SIG-M5 (cell line): ENCODE results near the gene PEMT.

Experiments used
- DNase-seq: peaks from one replicate; lab custom pipeline; 2025; lab: John Stamatoyannopoulos, UW

Gene PEMT

GRCh38 chr17:17514993-17515933 lies 76.2 kb downstream of the PEMT start:
- DNase-seq: no peak

- DNase-seq: no peak
Measured at GRCh38 chr17:17514361-17514992, 77.0 kb downstream of the PEMT start.

GRCh38 chr17:17513626-17514025 lies 77.9 kb downstream of the PEMT start:
- no peak for DNase-seq

GRCh38 chr17:17512866-17513265 lies 78.6 kb downstream of the PEMT start:
- DNase-seq: no peak

- DNase-seq: no peak
Measured at GRCh38 chr17:17511881-17512858, 79.3 kb downstream of the PEMT start.

GRCh38 chr17:17511293-17511741 lies 80.2 kb downstream of the PEMT start:
- no peak for DNase-seq

- no peak for DNase-seq
Measured at GRCh38 chr17:17510456-17511292, 80.8 kb downstream of the PEMT start.

- no peak for DNase-seq
Measured at GRCh38 chr17:17509601-17510425, 81.7 kb downstream of the PEMT start.

GRCh38 chr17:17508646-17509591 lies 82.6 kb downstream of the PEMT start:
- DNase-seq: no peak

- no peak for DNase-seq
Measured at GRCh38 chr17:17508019-17508535, 83.4 kb downstream of the PEMT start.

- no peak for DNase-seq
Measured at GRCh38 chr17:17507465-17508011, 84.0 kb downstream of the PEMT start.

GRCh38 chr17:17506893-17507464 lies 84.5 kb downstream of the PEMT start:
- no peak for DNase-seq

GRCh38 chr17:17506181-17506741 lies 85.2 kb downstream of the PEMT start:
- DNase-seq: no peak

- DNase-seq: no peak
Measured at GRCh38 chr17:17505610-17506171, 85.8 kb downstream of the PEMT start.

GRCh38 chr17:17505151-17505550 lies 86.4 kb downstream of the PEMT start:
- DNase-seq: no peak

GRCh38 chr17:17504341-17505140 lies 87.0 kb downstream of the PEMT start:
- DNase-seq: no peak
